H9 (cell line): ENCODE measurements around the gene OR2S2. TPM values are rescaled to one million over a fixed set of nuclear protein-coding genes. Genes with fewer than 3 reads are reported as not detected.

Source experiments
- DNase-seq: peaks from one replicate; pipeline ENCODE4 v3.0.0-alpha.2; 2017
- H2AFZ ChIP-seq: one replicate; pipeline ENCODE4 v1.6.1; 2013; ENCODE audit warnings: mild to moderate bottlenecking, low read length, control low read depth, moderate library complexity
- H2AK5ac ChIP-seq: 2 replicates; pipeline ENCODE4 v1.6.1; 2013; ENCODE audit warnings: low read length, control low read depth, mixed read lengths; ENCODE audit not compliant: insufficient read length
- H2BK120ac ChIP-seq: one replicate; pipeline ENCODE4 v1.6.1; 2013; ENCODE audit warnings: low read depth, mild to moderate bottlenecking, low read length, control low read depth, inconsistent platforms; ENCODE audit not compliant: poor library complexity, severe bottlenecking
- H2BK12ac ChIP-seq: 2 replicates; pipeline ENCODE4 v1.6.1; 2013; ENCODE audit warnings: low read length, control low read depth, mixed read lengths, low read depth; ENCODE audit not compliant: insufficient read length
- H2BK15ac ChIP-seq: 2 replicates; pipeline ENCODE4 v1.6.1; 2013; ENCODE audit warnings: low read depth, low read length, control low read depth
- H2BK20ac ChIP-seq: one replicate; pipeline ENCODE4 v1.6.1; 2013; ENCODE audit warnings: low read depth, mild to moderate bottlenecking, low read length, control low read depth, inconsistent platforms; ENCODE audit not compliant: poor library complexity, severe bottlenecking
- H2BK5ac ChIP-seq: 2 replicates; pipeline ENCODE4 v1.6.1; 2013; ENCODE audit warnings: low read length, control low read depth, mixed read lengths; ENCODE audit not compliant: insufficient read length
- H3K14ac ChIP-seq: 2 replicates; pipeline ENCODE4 v1.6.1; 2013; ENCODE audit warnings: low read length, control low read depth; ENCODE audit not compliant: insufficient read depth
- H3K18ac ChIP-seq: 2 replicates; pipeline ENCODE4 v1.6.1; 2013; ENCODE audit warnings: low read depth, mild to moderate bottlenecking, mixed read lengths, low read length, control low read depth; ENCODE audit not compliant: insufficient read length
- H3K23ac ChIP-seq: 2 replicates; pipeline ENCODE4 v1.6.1; 2013; ENCODE audit warnings: low read length, control low read depth, mixed read lengths, low read depth; ENCODE audit not compliant: insufficient read length
- H3K23me2 ChIP-seq: 2 replicates; pipeline ENCODE4 v1.6.1; 2013; ENCODE audit warnings: low read depth, mild to moderate bottlenecking, mixed read lengths, low read length, control low read depth; ENCODE audit not compliant: insufficient read length, poor library complexity, severe bottlenecking
- H3K27ac ChIP-seq: 2 replicates; pipeline ENCODE4 v1.5.1; 2013; ENCODE audit warnings: low read length, control low read depth, mixed read lengths, low read depth; ENCODE audit not compliant: insufficient read length
- H3K27me3 ChIP-seq: 2 replicates; pipeline ENCODE4 v1.6.1; 2013; ENCODE audit warnings: low read length, control low read depth, inconsistent platforms; ENCODE audit not compliant: insufficient read depth
- H3K4ac ChIP-seq: 2 replicates; pipeline ENCODE4 v1.6.1; 2013; ENCODE audit warnings: low read depth, mild to moderate bottlenecking, control low read depth, inconsistent platforms, low read length, moderate library complexity
- H3K4me1 ChIP-seq: 2 replicates; pipeline ENCODE4 v1.6.1; 2013; ENCODE audit warnings: low read length, control low read depth, inconsistent platforms; ENCODE audit not compliant: insufficient read depth
- H3K4me2 ChIP-seq: 2 replicates; pipeline ENCODE4 v1.6.1; 2013; ENCODE audit warnings: low read length, control low read depth, mixed read lengths; ENCODE audit not compliant: insufficient read length, insufficient read depth
- H3K56ac ChIP-seq: 2 replicates; pipeline ENCODE4 v1.6.1; 2013; ENCODE audit warnings: low read depth, mild to moderate bottlenecking, mixed read lengths, low read length, control low read depth; ENCODE audit not compliant: insufficient read length
- H3K79me1 ChIP-seq: 2 replicates; pipeline ENCODE4 v1.6.1; 2013; ENCODE audit warnings: low read depth, mild to moderate bottlenecking, moderate library complexity, low read length, control low read depth, inconsistent platforms; ENCODE audit not compliant: insufficient read depth, poor library complexity, severe bottlenecking
- H3K79me2 ChIP-seq: 2 replicates; pipeline ENCODE4 v1.6.1; 2013; ENCODE audit warnings: low read length, control low read depth, inconsistent platforms; ENCODE audit not compliant: insufficient read depth
- H3K9ac ChIP-seq: 2 replicates; pipeline ENCODE4 v1.6.1; 2013; ENCODE audit warnings: low read length, control low read depth, mixed read lengths; ENCODE audit not compliant: insufficient read length; ENCODE audit errors: extremely low read depth
- H3K9me3 ChIP-seq: one replicate; pipeline ENCODE4 v1.6.1; 2013; ENCODE audit warnings: low read depth, low read length, inconsistent platforms; ENCODE audit not compliant: control insufficient read depth
- H3T11ph ChIP-seq: one replicate; pipeline ENCODE4 v1.6.1; 2013; ENCODE audit warnings: mild to moderate bottlenecking, low read length, control low read depth, inconsistent platforms
- H4K20me1 ChIP-seq: one replicate; pipeline ENCODE4 v1.6.1; 2013; ENCODE audit not compliant: control insufficient read depth, insufficient read length, insufficient read depth
- H4K5ac ChIP-seq: 2 replicates; pipeline ENCODE4 v1.6.1; 2013; ENCODE audit warnings: low read depth, mild to moderate bottlenecking, mixed read lengths, low read length, control low read depth; ENCODE audit not compliant: insufficient read length
- H4K8ac ChIP-seq: replicated peaks from 2 replicates; pipeline ENCODE4 v1.6.1; 2013; ENCODE audit warnings: low read length, control low read depth, mixed read lengths, low read depth; ENCODE audit not compliant: insufficient read length
- H4K91ac ChIP-seq: 2 replicates; pipeline ENCODE4 v1.6.1; 2013; ENCODE audit warnings: low read depth, mild to moderate bottlenecking, moderate library complexity, mixed read lengths, low read length, control low read depth; ENCODE audit not compliant: insufficient read length
- H3K27ac Mint-ChIP-seq, 3 experiments: 2 replicates in 2 of 3; 3 replicates in 1 of 3; pipeline ENCODE4 v1.8.0; 2020 to 2021; ENCODE audit warnings: mixed read lengths in 3 of 3, mild to moderate bottlenecking in 1 of 3, moderate library complexity in 1 of 3
- H3K27me3 Mint-ChIP-seq: 2 replicates; pipeline ENCODE4 v1.8.0; 2021; ENCODE audit warnings: low read depth, mild to moderate bottlenecking, moderate library complexity, mixed read lengths
- H3K36me3 Mint-ChIP-seq, 3 experiments: 2 replicates in 2 of 3; 3 replicates in 1 of 3; pipeline ENCODE4 v1.8.0; 2020 to 2021; ENCODE audit warnings: low read depth in 3 of 3, mixed read lengths in 3 of 3; ENCODE audit not compliant: insufficient read depth in 1 of 3
- H3K4me1 Mint-ChIP-seq, 2 experiments: 2 replicates each; pipeline ENCODE4 v1.8.0; 2020; ENCODE audit warnings: mixed read lengths in 2 of 2
- H3K4me3 Mint-ChIP-seq, 2 experiments: 2 replicates in 1 of 2; 3 replicates in 1 of 2; pipeline ENCODE4 v1.8.0; 2020 to 2021; ENCODE audit warnings: mild to moderate bottlenecking in 2 of 2, mixed read lengths in 2 of 2, moderate library complexity in 1 of 2
- H3K9me3 Mint-ChIP-seq, 2 experiments: 2 replicates in 1 of 2; 3 replicates in 1 of 2; pipeline ENCODE4 v1.8.0; 2020; ENCODE audit warnings: mild to moderate bottlenecking in 2 of 2, mixed read lengths in 2 of 2, moderate library complexity in 1 of 2
- CTCF ChIP-seq: fragments of 200-600 bp; sonication (generic); conservative IDR thresholded peaks from 3 replicates; pipeline ENCODE4 v1.8.0; 2021; ENCODE audit warnings: antibody characterized with exemption, mild to moderate bottlenecking
- WGBS: extraction: QIAGEN DNeasy Blood & Tissue Kit; methylation state at CpG from one replicate; pipeline ENCODE4 v1.1.7; 2013; ENCODE audit warnings: missing lambda C conversion rate, low lambda C conversion rate, mixed read lengths; ENCODE audit not compliant: insufficient read length; ENCODE audit errors: extremely low coverage; 5-methylcytosine and 5-hydroxymethylcytosine counted together
- total RNA-seq: library from RNA; stranded (reverse); gene quantifications from 2 replicates; pipeline ENCODE4 v1.2.1, GENCODE V29; 2021

Gene OR2S2
- total RNA-seq, 1 experiment from 2014 or later, result not detected

GRCh38 chr9:35976726-35977125 lies 18.8 kb upstream of the OR2S2 start:
- Histone ChIP-seq H2BK12ac (no peak overlapping the region), H4K5ac (no peak overlapping the region), H4K20me1 (no peaks in the 10 kb centered on the region), H3K4me1 (no peaks in the 10 kb centered on the region), H2BK15ac (no peak overlapping the region), H3K79me1 (no peaks in the 10 kb centered on the region), H2AFZ (no peak overlapping the region), H3K4me2 (no peak overlapping the region), H3K79me2 (no peaks in the 10 kb centered on the region), H2BK20ac (no peak overlapping the region), H2BK120ac (no peak overlapping the region), H3K4ac (no peak overlapping the region), H2BK5ac (no peak overlapping the region), H3K9me3 (no peaks in the 10 kb centered on the region), H2AK5ac (no peak overlapping the region), H3T11ph (no peak overlapping the region), H3K27me3 (no peaks in the 10 kb centered on the region), H3K56ac (no peak overlapping the region), H3K18ac (no peak overlapping the region), H3K23ac (no peak overlapping the region), H3K9ac (no peak overlapping the region), H3K14ac (no peak overlapping the region), H3K23me2 (no peaks in the 10 kb centered on the region), H3K27ac (no peak overlapping the region), H4K8ac (no peak overlapping the region), H4K91ac (no peak overlapping the region)
- no peak for TF ChIP-seq CTCF
- H3K4me1 Mint-ChIP-seq, result peaks cover 5 to 6% of the 10 kb centered on the region in 2 experiments; a peak in 3 of 4 replicates
- no peak overlapping the region for H3K4me3 Mint-ChIP-seq
- peaks cover 17 to 19% of the 10 kb centered on the region in 2 experiments for H3K9me3 Mint-ChIP-seq
- H3K36me3 Mint-ChIP-seq, result peaks cover 0 to 9% (median 2%) of the 10 kb centered on the region in 3 experiments; a peak in 3 of 7 replicates
- no CpG with 5 or more reads among the region's 1 CpG for WGBS
- peaks cover 43% of the 10 kb centered on the region for H3K27me3 Mint-ChIP-seq
- no peak for DNase-seq
- H3K27ac Mint-ChIP-seq, result no peak overlapping the region
